GM23338 (cell line): Measurements from ENCODE around the gene GSS. TPM values are rescaled to one million over a fixed set of nuclear protein-coding genes. Genes with fewer than 3 reads are reported as not detected.

ENCODE experiments used
- ATAC-seq: fragments of 200-7000 bp; cut with Tn5 transposase; 3 replicates; pipeline ENCODE4 v1.9.1; 2020
- DNase-seq: peaks from one replicate; pipeline ENCODE4 v3.0.0-alpha.2; 2015; ENCODE audit warnings: low spot score
- H2AFZ ChIP-seq: fragments of 200-600 bp; sonication (generic); 2 replicates; pipeline ENCODE4 v1.8.0; 2016; ENCODE audit warnings: antibody characterized with exemption, mild to moderate bottlenecking, moderate library complexity
- H3F3A ChIP-seq: fragments of 200-600 bp; sonication (generic); replicated peaks from 2 replicates; pipeline ENCODE4 v1.8.0; 2017; ENCODE audit warnings: antibody characterized with exemption, mixed run types, low read depth
- H3K27ac ChIP-seq: fragments of 200-600 bp; sonication (generic); 2 replicates; pipeline ENCODE4 v1.6.1; 2016; ENCODE audit warnings: low read depth
- H3K27me3 ChIP-seq: fragments of 200-600 bp; sonication (generic); 2 replicates; pipeline ENCODE4 v1.8.0; 2016; ENCODE audit warnings: mild to moderate bottlenecking, mixed run types, moderate library complexity; ENCODE audit not compliant: insufficient read depth
- H3K36me3 ChIP-seq: fragments of 200-600 bp; sonication (generic); 2 replicates; pipeline ENCODE4 v1.8.0; 2016; ENCODE audit warnings: mild to moderate bottlenecking; ENCODE audit not compliant: insufficient read depth
- H3K4me1 ChIP-seq: fragments of 200-600 bp; sonication (generic); 2 replicates; pipeline ENCODE4 v1.8.0; 2016; ENCODE audit warnings: mild to moderate bottlenecking, moderate library complexity; ENCODE audit not compliant: insufficient read depth
- H3K4me2 ChIP-seq: fragments of 200-600 bp; sonication (generic); 2 replicates; pipeline ENCODE4 v1.7.1; 2017; ENCODE audit warnings: mixed run types
- H3K4me3 ChIP-seq: fragments of 200-600 bp; sonication (generic); 2 replicates; pipeline ENCODE4 v1.6.1; 2016; ENCODE audit warnings: mixed run types
- H3K79me2 ChIP-seq: fragments of 200-600 bp; sonication (generic); replicated peaks from 2 replicates; pipeline ENCODE4 v1.8.0; 2017; ENCODE audit warnings: mild to moderate bottlenecking; ENCODE audit not compliant: insufficient read depth
- H3K9me2 ChIP-seq: fragments of 200-600 bp; sonication (generic); 2 replicates; pipeline ENCODE4 v1.8.0; 2017; ENCODE audit not compliant: insufficient read depth
- H4K20me1 ChIP-seq: fragments of 200-600 bp; sonication (generic); replicated peaks from 2 replicates; pipeline ENCODE4 v1.8.0; 2017; ENCODE audit warnings: mild to moderate bottlenecking; ENCODE audit not compliant: insufficient read depth
- H3K27ac Mint-ChIP-seq: 2 replicates; pipeline ENCODE4 v1.8.0; 2020; ENCODE audit warnings: inconsistent platforms, mild to moderate bottlenecking, moderate library complexity, mixed read lengths
- H3K27me3 Mint-ChIP-seq: 3 replicates; pipeline ENCODE4 v1.8.0; 2022; ENCODE audit warnings: low read depth, mild to moderate bottlenecking, moderate library complexity, mixed read lengths, inconsistent platforms; ENCODE audit not compliant: insufficient read depth, poor library complexity
- H3K36me3 Mint-ChIP-seq: 3 replicates; pipeline ENCODE4 v1.8.0; 2021; ENCODE audit warnings: low read depth, mild to moderate bottlenecking, inconsistent platforms, moderate library complexity, mixed read lengths
- H3K4me1 Mint-ChIP-seq: 3 replicates; pipeline ENCODE4 v1.8.0; 2020; ENCODE audit warnings: mild to moderate bottlenecking, inconsistent platforms, mixed read lengths
- H3K4me3 Mint-ChIP-seq: 3 replicates; pipeline ENCODE4 v1.8.0; 2021; ENCODE audit warnings: moderate library complexity, mild to moderate bottlenecking, inconsistent platforms, mixed read lengths
- H3K9me3 Mint-ChIP-seq: 3 replicates; pipeline ENCODE4 v1.8.0; 2020; ENCODE audit warnings: moderate library complexity, mild to moderate bottlenecking, inconsistent platforms, mixed read lengths
- CREB1 ChIP-seq: fragments of 250-450 bp; sonication (Bioruptor Pico); IDR thresholded peaks from 2 replicates; pipeline ENCODE4 v1.5.0; 2020; ENCODE audit warnings: low read depth, mild to moderate bottlenecking, moderate library complexity
- CTCF ChIP-seq, 2 experiments: fragments of 200-600 bp in 1 of 2; sonication (generic) in 1 of 2; conservative IDR thresholded peaks; 2 replicates each; pipeline versions ENCODE4 v1.5.1 to v1.6.1; 2016 to 2017; ENCODE audit warnings: antibody characterized with exemption in 2 of 2, low read depth in 2 of 2, mild to moderate bottlenecking in 2 of 2, moderate library complexity in 1 of 2
- ETS1 ChIP-seq: IDR thresholded peaks from 2 replicates; pipeline ENCODE4 v1.6.1; 2016; ENCODE audit warnings: antibody characterized with exemption
- EZH2 ChIP-seq: fragments of 200-600 bp; sonication (generic); IDR thresholded peaks from one replicate; pipeline ENCODE4 v1.8.0; 2017; ENCODE audit warnings: antibody characterized with exemption, mild to moderate bottlenecking, low read depth; ENCODE audit not compliant: unreplicated experiment
- EZH2phosphoT487 ChIP-seq: fragments of 200-600 bp; sonication (generic); IDR thresholded peaks from one replicate; pipeline ENCODE4 v1.8.1; 2018; ENCODE audit warnings: antibody characterized with exemption; ENCODE audit not compliant: unreplicated experiment
- JUNB ChIP-seq: IDR thresholded peaks from one replicate; pipeline ENCODE4 v1.6.1; 2016; ENCODE audit warnings: antibody characterized with exemption; ENCODE audit not compliant: unreplicated experiment
- NANOG ChIP-seq: IDR thresholded peaks from 2 replicates; pipeline ENCODE4 v1.6.1; 2016; ENCODE audit warnings: antibody characterized with exemption, borderline replicate concordance
- POLR2AphosphoS5 ChIP-seq: IDR thresholded peaks from 2 replicates; pipeline ENCODE4 v1.6.1; 2016; ENCODE audit warnings: antibody characterized with exemption, low read depth
- REST ChIP-seq: IDR thresholded peaks from one replicate; pipeline ENCODE4 v1.6.1; 2018; ENCODE audit warnings: antibody characterized with exemption; ENCODE audit not compliant: unreplicated experiment
- STAT1 ChIP-seq: IDR thresholded peaks from one replicate; pipeline ENCODE4 v1.6.1; 2016; ENCODE audit warnings: antibody characterized with exemption; ENCODE audit not compliant: unreplicated experiment
- ZNF114 ChIP-seq: fragments of 250-450 bp; sonication (Bioruptor Pico); IDR thresholded peaks from 2 replicates; pipeline ENCODE4 v1.5.0; 2020; ENCODE audit warnings: mild to moderate bottlenecking, moderate library complexity
- ZNF331 ChIP-seq: fragments of 250-450 bp; sonication (Bioruptor Pico); IDR thresholded peaks from 2 replicates; pipeline ENCODE4 v1.5.0; 2020; ENCODE audit warnings: low read depth, mild to moderate bottlenecking, moderate library complexity
- ZNF462 ChIP-seq: fragments of 250-450 bp; sonication (Bioruptor Pico); IDR thresholded peaks from 2 replicates; pipeline ENCODE4 v1.5.0; 2020; ENCODE audit warnings: mild to moderate bottlenecking, moderate library complexity
- polyA plus RNA-seq: library from polyadenylated mRNA; unstranded; fragments of >200 nt; fragmentation: Nextera tagmentation; extraction: Ambion mirVana; gene quantifications from 2 replicates; pipeline ENCODE4 v1.2.1, GENCODE V29; 2016
- total RNA-seq: library from RNA; depleted of rRNA; stranded (reverse); fragments of >200 nt; shearing (Covaris generic); gene quantifications from 2 replicates; pipeline ENCODE4 v1.2.3, GENCODE V29; 2014

Gene GSS
- total and polyA plus RNA-seq, 2 experiments from 2014 or later = 34.0 to 63.3 TPM

GRCh38 chr20:34886122-34886521, 69.5 kb downstream of the GSS start:
- H3K27me3 Mint-ChIP-seq = no peaks in the 10 kb centered on the region
- Histone ChIP-seq H3K27me3 (no peaks in the 10 kb centered on the region), H3K4me3 (no peak overlapping the region), H3K79me2 (no peaks in the 10 kb centered on the region; the same call in 1 of the 2 replicates), H3K9me2 (no peaks in the 10 kb centered on the region), H3F3A (no peaks in the 10 kb centered on the region), H3K4me2 (no peak overlapping the region), H3K36me3 (no peaks in the 10 kb centered on the region; the same call in 1 of the 2 replicates), H3K4me1 (no peaks in the 10 kb centered on the region), H2AFZ (no peak overlapping the region), H3K27ac (no peak overlapping the region), H4K20me1 (peaks cover 10% of the 10 kb centered on the region)
- no peak overlapping the region for H3K4me3 Mint-ChIP-seq
- ATAC-seq = no peak
- TF ChIP-seq REST (no peak), EZH2 (no peak), JUNB (no peak), STAT1 (no peak), CREB1 (no peak), EZH2phosphoT487 (no peak), POLR2AphosphoS5 (no peak), NANOG (no peak), ZNF331 (CRISPR knock-in tag) (no peak), CTCF (conservative IDR thresholded peaks at IDR 0.05; ENCODE audit: low read depth in 2 of 2) (no peak), ETS1 (no peak), ZNF114 (no peak), ZNF462 (no peak)
- no peaks in the 10 kb centered on the region for H3K9me3 Mint-ChIP-seq
- DNase-seq = no peak
- H3K36me3 Mint-ChIP-seq = no peaks in the 10 kb centered on the region; the same call in 2 of the 3 replicates
- no peaks in the 10 kb centered on the region; the same call in 2 of the 3 replicates for H3K4me1 Mint-ChIP-seq
- no peak overlapping the region for H3K27ac Mint-ChIP-seq
